Adrenal gland (tissue), 12 donors: Measurements from ENCODE around the gene ZNF445. TPM values are rescaled to one million over a fixed set of nuclear protein-coding genes. Genes with fewer than 3 reads are reported as not detected.

Experiments used
- DNase-seq, 7 donors: peaks; one replicate each; pipeline ENCODE4 v3.0.0-alpha.2; 2019 to 2020
- H3K27ac ChIP-seq, 5 donors: fragments of 200-600 bp; sonication (generic) in 4 of 5; 1 replicate in 3 of 5; 2 replicates in 2 of 5; pipeline versions ENCODE4 v1.5.1 to v1.8.0; 2016 to 2020; ENCODE audit warnings: mild to moderate bottlenecking in 1 of 5
- H3K27me3 ChIP-seq: fragments of 200-600 bp; 2 replicates; pipeline ENCODE4 v1.8.0; 2021
- H3K36me3 ChIP-seq, 2 donors: fragments of 200-600 bp; replicated peaks in 1 of 2; 1 replicate in 1 of 2; 2 replicates in 1 of 2; pipeline versions ENCODE4 v1.5.1 to v1.8.0; 2018 to 2022
- H3K4me1 ChIP-seq, 2 donors: fragments of 200-600 bp; replicated peaks in 1 of 2; 1 replicate in 1 of 2; 2 replicates in 1 of 2; pipeline versions ENCODE4 v1.5.1 to v1.8.0; 2018 to 2021
- H3K4me3 ChIP-seq, 4 donors: fragments of 200-600 bp; sonication (generic) in 3 of 4; one replicate each; pipeline ENCODE4 v1.5.1; 2016 to 2018
- H3K9me3 ChIP-seq, 3 donors: fragments of 200-600 bp; sonication (generic) in 1 of 3; replicated peaks in 1 of 3; 1 replicate in 2 of 3; 2 replicates in 1 of 3; pipeline versions ENCODE4 v1.5.1 to v1.8.0; 2016 to 2021
- CTCF ChIP-seq, 6 experiments: fragments of 450-650 bp in 4 of 6; fragments of 200-600 bp in 2 of 6; sonication (generic) in 1 of 6; IDR thresholded peaks; 1 replicate in 5 of 6; 2 replicates in 1 of 6; pipeline versions ENCODE4 v1.5.1 to v1.8.0; 2016 to 2021; ENCODE audit warnings: antibody characterized with exemption in 6 of 6, mild to moderate bottlenecking in 2 of 6, moderate library complexity in 1 of 6
- POLR2A ChIP-seq, 2 donors: fragments of 450-650 bp; IDR thresholded peaks; one replicate each; pipeline ENCODE4 v1.6.1; 2017; ENCODE audit warnings: antibody characterized with exemption in 2 of 2, mild to moderate bottlenecking in 2 of 2, moderate library complexity in 1 of 2
- WGBS, 4 donors: extraction: QIAGEN DNeasy Blood & Tissue Kit in 2 of 4; methylation state at CpG; one replicate each; pipeline versions ENCODE4 v1.1.5 to v1.1.7; 2013 to 2017; 5-methylcytosine and 5-hydroxymethylcytosine counted together
- intact Hi-C, 2 donors: fragments of 100-400 bp; cut with DNase I; formaldehyde crosslinking; loops; one replicate each; pipeline versions ENCODE4 v1.14.1 to v1.15.0; 2022 to 2023
- polyA plus RNA-seq, 3 donors: library from polyadenylated mRNA; stranded (reverse); fragments of 200-250 nt in 2 of 3; fragments of 350-450 nt in 1 of 3; fragmentation: Illumina TruSeq in 1 of 3; extraction: RNeasy Lipid Tissue Mini Kit (QIAGEN cat#74804) in 1 of 3; gene quantifications; one replicate each; pipeline ENCODE4 v1.2.3, GENCODE V29; 2013 to 2014
- total RNA-seq, 9 donors: library from RNA; depleted of rRNA in 4 of 9; stranded (reverse); fragments of >200 nt in 4 of 9; fragments of 120-200 nt in 1 of 9; fragmentation: NEBNext Ultra II Directional in 1 of 9; extraction: Animal tissue kit (Norgen Biotek cat#: 25700) in 1 of 9; gene quantifications; one replicate each; pipeline versions ENCODE4 v1.1.0 to v1.2.4, GENCODE V29; 2013 to 2023
- donor health status: healthy with polysubstance abuse.
- donor health status: Bipolar disorder and iron deficiency.
- donor health status: DM: yes; HTN: yes; CAD: no.
- donor health status: DM: no; HTN: no; CAD: no.
- donor health status: DM: no; HTN: no; CAD: no.
- donor health status: DM: yes; HTN: yes; CAD: no.

The ZNF445 gene
- total and polyA plus RNA-seq, 12 donors, result 2.6 to 21.1 (median 8.1) TPM

DNA sequence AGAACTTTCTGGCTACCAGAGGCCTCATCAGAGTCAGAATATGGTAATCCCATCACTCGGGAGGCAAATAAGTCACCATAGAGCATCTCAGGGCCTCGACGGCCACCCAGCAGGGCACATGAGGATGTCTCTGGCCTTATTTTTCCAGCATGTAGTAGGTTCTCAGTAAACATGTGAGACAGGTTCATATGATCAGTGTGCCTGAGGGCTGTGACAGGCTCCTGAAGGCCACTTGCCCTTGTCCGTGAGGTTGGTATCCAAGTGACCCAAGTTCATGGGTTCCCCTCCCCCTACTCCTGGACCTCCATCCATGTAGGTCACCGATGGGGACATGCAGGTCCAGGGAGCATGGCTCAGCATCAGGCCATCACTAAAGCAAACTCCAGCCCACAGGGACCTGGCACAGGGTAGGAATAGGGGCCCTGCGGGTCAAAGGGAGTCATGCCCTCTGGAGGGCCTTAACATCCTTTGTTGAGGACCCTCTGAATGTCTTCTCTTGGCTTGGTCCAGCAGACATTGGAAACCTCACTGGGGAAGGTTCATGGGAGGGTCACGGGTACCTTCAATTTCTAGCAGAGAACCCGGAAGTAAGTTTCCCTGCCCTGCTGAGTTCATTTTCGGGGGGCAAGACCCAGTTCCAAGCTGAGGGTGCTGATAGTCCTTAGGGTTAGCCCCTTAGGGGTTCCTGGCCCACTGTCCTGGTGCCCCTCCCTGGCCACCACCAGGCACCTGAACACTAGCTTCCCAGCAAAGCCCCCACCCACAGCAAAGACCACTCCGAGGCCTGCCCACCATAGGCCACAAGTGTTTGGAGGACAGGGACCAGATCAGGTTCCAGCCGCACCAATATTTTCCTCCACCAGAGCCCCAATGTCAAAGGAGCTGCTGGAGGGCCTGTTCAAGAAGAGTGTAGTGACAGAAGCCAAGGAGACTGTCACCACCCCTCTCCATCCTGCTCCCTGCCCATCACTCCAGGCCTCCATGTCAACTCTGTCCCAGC lies 61.1 kb downstream of the ZNF445 start:
- intact Hi-C loops, result no loop called here
- no peaks in the 10 kb centered on the region for H3K27me3 ChIP-seq
- H3K4me1 ChIP-seq, result no peaks in the 10 kb centered on the region
- H3K27ac ChIP-seq, result no peak overlapping the region
- peak in 2 of 7 donors; percentile 13 to 39 for DNase-seq
- no peak for TF ChIP-seq CTCF (IDR thresholded peaks at IDR 0.05)
- no peak for TF ChIP-seq POLR2A (IDR thresholded peaks at IDR 0.05)
- no peaks in the 10 kb centered on the region for H3K36me3 ChIP-seq
- H3K4me3 ChIP-seq, result no peak overlapping the region
- no peaks in the 10 kb centered on the region for H3K9me3 ChIP-seq
- 90 to 95% (median 92%) methylated on average over 7 to 11 of the region's 11 CpGs for WGBS, 4 donors

- TF ChIP-seq CTCF (IDR thresholded peaks at IDR 0.05) (no peak), POLR2A (IDR thresholded peaks at IDR 0.05) (no peak)
- Histone ChIP-seq H3K27me3 (no peaks in the 10 kb centered on the region), H3K4me3 (no peak overlapping the region), H3K27ac (no peak overlapping the region), H3K36me3 (no peaks in the 10 kb centered on the region), H3K9me3 (no peaks in the 10 kb centered on the region), H3K4me1 (no peaks in the 10 kb centered on the region)
- intact Hi-C loops, result no loop called here
- peak in 2 of 7 donors; percentile 12 to 37 for DNase-seq
- 76 to 93% (median 86%) methylated on average over 2 to 11 of the region's 11 CpGs for WGBS, 4 donors
Measured at GRCh38 chr3:44415421-44415820, 62.0 kb downstream of the ZNF445 start.

DNA sequence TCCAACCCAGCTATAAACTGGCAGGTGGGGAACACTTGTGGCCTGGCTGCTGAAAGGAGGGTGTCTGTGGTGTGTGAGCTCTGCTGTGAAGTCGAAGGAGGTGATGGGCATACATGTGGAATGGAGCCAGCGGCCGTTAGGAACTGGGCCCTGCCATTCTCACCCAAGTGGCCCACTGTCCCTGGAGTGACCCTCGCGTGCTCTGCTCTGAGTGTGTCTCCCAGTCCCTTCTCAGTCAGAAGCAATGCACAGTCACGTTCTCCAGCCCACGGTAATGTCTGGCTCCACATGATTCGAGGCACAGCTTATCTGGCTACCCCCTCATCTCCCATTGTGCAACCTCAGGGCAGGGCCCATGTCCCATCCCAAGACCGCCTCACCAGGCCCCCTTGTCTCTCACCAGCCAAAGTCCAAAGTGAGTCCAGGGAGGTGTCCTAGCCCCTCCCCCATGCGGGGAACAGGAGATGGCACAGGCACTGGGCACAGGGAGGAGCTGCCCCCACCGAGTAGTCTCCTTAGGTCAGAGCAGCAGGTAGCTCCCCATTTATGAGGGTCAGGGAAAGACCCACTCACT lies 62.9 kb downstream of the ZNF445 start:
- WGBS, 4 donors, result 83 to 92% (median 84%) methylated on average over 7 to 11 of the region's 11 CpGs
- intact Hi-C loops, result no loop called here
- no peaks in the 10 kb centered on the region for H3K4me1 ChIP-seq
- H3K36me3 ChIP-seq, result no peaks in the 10 kb centered on the region
- no peak overlapping the region for H3K4me3 ChIP-seq
- no peak for TF ChIP-seq CTCF (IDR thresholded peaks at IDR 0.05)
- TF ChIP-seq POLR2A (IDR thresholded peaks at IDR 0.05), result no peak
- no peaks in the 10 kb centered on the region for H3K27me3 ChIP-seq
- peak in 1 of 7 donors; percentile 13 for DNase-seq
- H3K27ac ChIP-seq, result no peak overlapping the region
- no peaks in the 10 kb centered on the region for H3K9me3 ChIP-seq

- no peaks in the 10 kb centered on the region for H3K36me3 ChIP-seq
- no peaks in the 10 kb centered on the region for H3K9me3 ChIP-seq
- intact Hi-C loops, result no loop called here
- no peak for DNase-seq
- no peaks in the 10 kb centered on the region for H3K4me1 ChIP-seq
- 57 to 73% (median 62%) methylated on average over 8 to 10 of the region's 10 CpGs for WGBS, 4 donors
- H3K4me3 ChIP-seq, result no peak overlapping the region
- TF ChIP-seq CTCF (IDR thresholded peaks at IDR 0.05), result no peak
- no peak for TF ChIP-seq POLR2A (IDR thresholded peaks at IDR 0.05)
- H3K27me3 ChIP-seq, result no peaks in the 10 kb centered on the region
- no peak overlapping the region for H3K27ac ChIP-seq
Measured at GRCh38 chr3:44412365-44412764, 65.1 kb downstream of the ZNF445 start.
